CD4-positive, alpha-beta T cell treated with Interleukin-2 at 100 ng/mL for 4 hours (primary cell): ENCODE measurements around the gene PLTP.
"Not testable (repeated sequence)": the region's sequence is repeated elsewhere in the genome, so short reads cannot be mapped to it uniquely, and the experiment has no call there.

Source experiments
- DNase-seq: peaks from one replicate; pipeline ENCODE4 v3.0.0-alpha.2; 2020; ENCODE audit warnings: low spot score

PLTP gene

GRCh38 chr20:45874104-45874481 is 37.9 kb downstream of the PLTP start:
- not testable (repeated sequence) for DNase-seq

GRCh38 chr20:45873409-45874103 is 38.4 kb downstream of the PLTP start:
- no peak for DNase-seq

GRCh38 chr20:45872626-45873025 is 39.3 kb downstream of the PLTP start:
- DNase-seq, result no peak

- no peak for DNase-seq
These were observed 44.2 kb downstream of the PLTP start for GRCh38 chr20:45867819-45868176.

- DNase-seq, result no peak
These were observed 44.7 kb downstream of the PLTP start for GRCh38 chr20:45867136-45867818.

GRCh38 chr20:45866454-45866853 is 45.5 kb downstream of the PLTP start:
- no peak for DNase-seq

- DNase-seq, result no peak
These were observed 48.1 kb downstream of the PLTP start for GRCh38 chr20:45863543-45864470.

GRCh38 chr20:45861221-45862075 is 50.5 kb downstream of the PLTP start:
- DNase-seq, result no peak

- DNase-seq, result no peak
These were observed 51.3 kb downstream of the PLTP start for GRCh38 chr20:45860560-45861220.

GRCh38 chr20:45859916-45860315 is 52.0 kb downstream of the PLTP start:
- DNase-seq, result no peak

- no peak for DNase-seq
These were observed 54.1 kb downstream of the PLTP start for GRCh38 chr20:45857882-45858216.

GRCh38 chr20:45857114-45857881 is 54.7 kb downstream of the PLTP start, which contains the start of the genes ACOT8 and ZSWIM3:
TSS of gene ACOT8 (minus strand) at chr20:45857392. CDS start at chr20:45857315, 77 bp downstream.
TSS of gene ZSWIM3 (plus strand) at chr20:45857614. CDS start at chr20:45857826, 212 bp downstream.
- DNase-seq, result peak; percentile 100

GRCh38 chr20:45853484-45853883 is 58.5 kb downstream of the PLTP start:
- no peak for DNase-seq

- DNase-seq, result no peak
These were observed 59.6 kb downstream of the PLTP start for GRCh38 chr20:45852326-45852725.

GRCh38 chr20:45851501-45851900 is 60.5 kb downstream of the PLTP start:
- no peak for DNase-seq

GRCh38 chr20:45850926-45851325 is 61.0 kb downstream of the PLTP start:
- DNase-seq, result no peak

GRCh38 chr20:45850238-45850637 is 61.7 kb downstream of the PLTP start:
- no peak for DNase-seq

- no peak for DNase-seq
These were observed 62.9 kb downstream of the PLTP start for GRCh38 chr20:45848969-45849582.
